ENCODE measurements around the gene EID1.

EID1 gene

DNA sequence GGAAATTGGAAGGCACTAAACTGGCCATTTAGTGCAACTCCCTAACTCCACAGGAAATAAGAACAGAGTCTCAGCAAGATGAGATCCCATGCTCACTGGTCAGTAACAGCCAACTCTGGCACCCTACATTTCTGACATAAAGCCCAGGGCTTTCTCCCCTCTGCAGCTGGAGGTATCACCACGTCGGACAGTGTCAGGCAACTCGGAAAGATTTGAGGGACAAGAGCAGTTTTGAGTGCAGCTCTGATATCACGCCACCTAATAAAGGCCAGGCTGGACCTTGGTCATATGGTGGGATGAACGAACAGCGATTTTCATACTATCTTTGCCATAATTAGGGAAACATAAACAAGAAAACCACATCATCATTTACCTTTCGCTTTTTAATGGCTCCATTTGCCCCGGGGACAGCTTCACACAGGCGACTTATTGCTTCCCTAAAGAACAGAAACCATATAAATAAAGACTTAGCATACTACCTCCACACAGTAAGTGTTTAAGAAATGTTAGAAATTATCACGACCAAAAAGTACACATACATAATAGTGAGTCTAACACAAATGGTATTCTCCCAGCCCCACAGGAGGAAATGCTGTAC is 12.5 kb downstream of the EID1 start:
- H3K79me2 ChIP-seq (ENCODE audit: insufficient read depth, low read length): no peaks in the 10 kb centered on the region

GRCh38 chr15:48891232-48891765 is 13.4 kb downstream of the EID1 start:
- Histone ChIP-seq H3K4me3 (ENCODE audit: low read length, poor library complexity, severe bottlenecking) (no peak overlapping the region), H3K27me3 (ENCODE audit: insufficient read depth, low read length, poor library complexity, severe bottlenecking) (no peaks in the 10 kb centered on the region), H2AFZ (ENCODE audit: low read length) (peak overlapping the region; percentile 48; the same call in 1 of the 2 replicates), H4K20me1 (ENCODE audit: insufficient read depth, low read length, poor library complexity, severe bottlenecking) (no peaks in the 10 kb centered on the region), H3K79me2 (ENCODE audit: insufficient read depth, low read length) (no peaks in the 10 kb centered on the region), H3K36me3 (ENCODE audit: insufficient read depth, low read length) (no peaks in the 10 kb centered on the region), H3K4me1 (ENCODE audit: insufficient read depth, low read length, poor library complexity, severe bottlenecking) (peaks cover 15% of the 10 kb centered on the region), H3K4me2 (ENCODE audit: low read depth, low read length, poor library complexity, severe bottlenecking) (no peak overlapping the region), H3K9me3 (ENCODE audit: insufficient read depth, low read depth, low read length) (no peaks in the 10 kb centered on the region), H3F3A (ENCODE audit: low read depth) (no peaks in the 10 kb centered on the region), H3K9me2 (replicated peaks; ENCODE audit: low read depth, low read length) (no peaks in the 10 kb centered on the region), H3K9ac (ENCODE audit: low read depth, low read length, poor library complexity, severe bottlenecking) (no peak overlapping the region)
- TF ChIP-seq CTCF (conservative IDR thresholded peaks at IDR 0.05; ENCODE audit: low read length): no peak
- TF ChIP-seq EZH2phosphoT487 (IDR thresholded peaks at IDR 0.05; ENCODE audit: borderline replicate concordance): no peak

More for the DNA sequence above, 12.5 kb downstream of the EID1 start:
- TF ChIP-seq CTCF (conservative IDR thresholded peaks at IDR 0.05; ENCODE audit: low read length): no peak
- TF ChIP-seq EZH2phosphoT487 (IDR thresholded peaks at IDR 0.05; ENCODE audit: borderline replicate concordance): no peak
- no peaks in the 10 kb centered on the region for H3K9me2 ChIP-seq (replicated peaks; ENCODE audit: low read depth, low read length)
- peaks cover 15% of the 10 kb centered on the region for H3K4me1 ChIP-seq (ENCODE audit: insufficient read depth, low read length, poor library complexity, severe bottlenecking)
- 0 out of 2 replicates have a peak overlapping the region, but pooled peaks have one; percentile 48 for H2AFZ ChIP-seq (ENCODE audit: low read length)
- H3K9ac ChIP-seq (ENCODE audit: low read depth, low read length, poor library complexity, severe bottlenecking): no peak overlapping the region
- H3F3A ChIP-seq (ENCODE audit: low read depth): no peaks in the 10 kb centered on the region
- H4K20me1 ChIP-seq (ENCODE audit: insufficient read depth, low read length, poor library complexity, severe bottlenecking): no peaks in the 10 kb centered on the region
- no peaks in the 10 kb centered on the region for H3K36me3 ChIP-seq (ENCODE audit: insufficient read depth, low read length)
- no peak overlapping the region for H3K4me3 ChIP-seq (ENCODE audit: low read length, poor library complexity, severe bottlenecking)
- H3K4me2 ChIP-seq (ENCODE audit: low read depth, low read length, poor library complexity, severe bottlenecking): no peak overlapping the region
- H3K27me3 ChIP-seq (ENCODE audit: insufficient read depth, low read length, poor library complexity, severe bottlenecking): no peaks in the 10 kb centered on the region
- H3K9me3 ChIP-seq (ENCODE audit: insufficient read depth, low read depth, low read length): no peaks in the 10 kb centered on the region

GRCh38 chr15:48893311-48893710 is 15.4 kb downstream of the EID1 start:
- no peaks in the 10 kb centered on the region for H3K9me2 ChIP-seq (replicated peaks; ENCODE audit: low read depth, low read length)
- TF ChIP-seq CTCF (conservative IDR thresholded peaks at IDR 0.05; ENCODE audit: low read length) (no peak), EZH2phosphoT487 (IDR thresholded peaks at IDR 0.05; ENCODE audit: borderline replicate concordance) (no peak)

More at GRCh38 chr15:48893311-48893710, 15.4 kb downstream of the EID1 start:
- H3K27me3 ChIP-seq (ENCODE audit: insufficient read depth, low read length, poor library complexity, severe bottlenecking): no peaks in the 10 kb centered on the region
- no peak overlapping the region for H3K4me3 ChIP-seq (ENCODE audit: low read length, poor library complexity, severe bottlenecking)
- no peak overlapping the region for H3K4me2 ChIP-seq (ENCODE audit: low read depth, low read length, poor library complexity, severe bottlenecking)
- H2AFZ ChIP-seq (ENCODE audit: low read length): no peak overlapping the region
- H4K20me1 ChIP-seq (ENCODE audit: insufficient read depth, low read length, poor library complexity, severe bottlenecking): no peaks in the 10 kb centered on the region
- no peaks in the 10 kb centered on the region for H3K9me3 ChIP-seq (ENCODE audit: insufficient read depth, low read depth, low read length)
- H3K4me1 ChIP-seq (ENCODE audit: insufficient read depth, low read length, poor library complexity, severe bottlenecking): peaks cover 24% of the 10 kb centered on the region
- H3F3A ChIP-seq (ENCODE audit: low read depth): no peaks in the 10 kb centered on the region
- H3K36me3 ChIP-seq (ENCODE audit: insufficient read depth, low read length): no peaks in the 10 kb centered on the region
- H3K79me2 ChIP-seq (ENCODE audit: insufficient read depth, low read length): no peaks in the 10 kb centered on the region
- H3K9ac ChIP-seq (ENCODE audit: low read depth, low read length, poor library complexity, severe bottlenecking): no peak overlapping the region

Measured in Loucy (cell line).